Osteoblast (primary cell): ENCODE data around the gene OR5I1. TPM values are rescaled to one million over a fixed set of nuclear protein-coding genes. Genes with fewer than 3 reads are reported as not detected.

Source experiments
- DNase-seq: peaks from one replicate; pipeline ENCODE4 v3.0.0; 2011; ENCODE audit warnings: low spot score, mixed read lengths; ENCODE audit not compliant: insufficient read length; ENCODE audit errors: missing footprints
- H2AFZ ChIP-seq: 2 replicates; pipeline ENCODE4 v1.6.0; 2011; ENCODE audit warnings: mild to moderate bottlenecking, low read length
- H3K27ac ChIP-seq: 2 replicates; pipeline ENCODE4 v1.5.1; 2011; ENCODE audit warnings: mild to moderate bottlenecking, low read depth, low read length, moderate library complexity
- H3K27me3 ChIP-seq: 2 replicates; pipeline ENCODE4 v1.6.0; 2012; ENCODE audit warnings: mild to moderate bottlenecking, control low read depth, inconsistent platforms, low read length, moderate library complexity; ENCODE audit not compliant: insufficient read depth
- H3K36me3 ChIP-seq: 2 replicates; pipeline ENCODE4 v1.5.1; 2011; ENCODE audit warnings: mild to moderate bottlenecking, low read length, control low read depth, moderate library complexity; ENCODE audit not compliant: insufficient read depth
- H3K4me1 ChIP-seq: 2 replicates; pipeline ENCODE4 v1.5.1; 2011; ENCODE audit warnings: mild to moderate bottlenecking, low read length, control low read depth, moderate library complexity; ENCODE audit not compliant: insufficient read depth
- H3K4me2 ChIP-seq: 2 replicates; pipeline ENCODE4 v1.6.0; 2011; ENCODE audit warnings: mild to moderate bottlenecking, low read length; ENCODE audit not compliant: insufficient read depth
- H3K4me3 ChIP-seq: fragments of 200-600 bp; sonication (generic); 3 replicates; pipeline ENCODE4 v1.5.1; 2012; ENCODE audit warnings: mild to moderate bottlenecking, low read length, inconsistent platforms; ENCODE audit not compliant: insufficient read depth
- H3K79me2 ChIP-seq: 2 replicates; pipeline ENCODE4 v1.6.0; 2012; ENCODE audit warnings: mild to moderate bottlenecking, low read length, control low read depth, inconsistent platforms; ENCODE audit not compliant: insufficient read depth
- H3K9me3 ChIP-seq: 2 replicates; pipeline ENCODE4 v1.5.1; 2011; ENCODE audit warnings: low read depth, low read length, control low read depth
- H4K20me1 ChIP-seq: 2 replicates; pipeline ENCODE4 v1.6.0; 2012; ENCODE audit warnings: mild to moderate bottlenecking, low read length, control low read depth; ENCODE audit not compliant: insufficient read depth
- CTCF ChIP-seq: IDR thresholded peaks from 2 replicates; pipeline ENCODE4 v1.5.1; 2011; ENCODE audit warnings: mild to moderate bottlenecking, low read depth, low read length, moderate library complexity; ENCODE audit errors: extremely low read depth
- total RNA-seq: library from RNA; depleted of rRNA; stranded (reverse); fragments of >200 nt; gene quantifications from 2 replicates; pipeline ENCODE4 v1.2.3, GENCODE V29; 2012

The OR5I1 gene
- not detected in 2 replicates for total RNA-seq

GRCh38 chr11:55936300-55936699, at the start of gene OR5I1:
OR5I1 (minus strand) TSS chr11:55936400; CDS start chr11:55936400, 0 bp downstream.
- Histone ChIP-seq H4K20me1 (no peaks in the 10 kb centered on the region), H3K9me3 (peaks cover 2% of the 10 kb centered on the region), H3K27me3 (no peaks in the 10 kb centered on the region), H3K4me3 (no peak within 1 kb of the TSS), H3K27ac (no peak within 1 kb of the TSS), H3K4me2 (no peak within 1 kb of the TSS), H2AFZ (no peak within 1 kb of the TSS), H3K36me3 (no peaks in the 10 kb centered on the region), H3K4me1 (no peaks in the 10 kb centered on the region), H3K79me2 (no peaks in the 10 kb centered on the region)
- TF ChIP-seq CTCF: no peak
- no peak for DNase-seq

- no peaks in the 10 kb centered on the region for H3K36me3 ChIP-seq
- no peaks in the 10 kb centered on the region for H3K27me3 ChIP-seq
- H3K4me1 ChIP-seq: no peaks in the 10 kb centered on the region
- no peak overlapping the region for H2AFZ ChIP-seq
- H3K79me2 ChIP-seq: no peaks in the 10 kb centered on the region
- H3K27ac ChIP-seq: no peak overlapping the region
- no peaks in the 10 kb centered on the region for H4K20me1 ChIP-seq
- TF ChIP-seq CTCF: no peak
- H3K4me2 ChIP-seq: no peak overlapping the region
- H3K9me3 ChIP-seq: no peaks in the 10 kb centered on the region
- H3K4me3 ChIP-seq: no peak overlapping the region
- DNase-seq: no peak
These were observed 34.7 kb upstream of the OR5I1 start for GRCh38 chr11:55970935-55971334.

GRCh38 chr11:55969845-55970244, 33.6 kb upstream of the OR5I1 start, which contains the start of gene OR10AG1:
OR10AG1 (minus strand) TSS chr11:55969945; CDS start chr11:55969907, 38 bp downstream.
- Histone ChIP-seq H4K20me1 (no peaks in the 10 kb centered on the region), H3K27ac (no peak within 1 kb of the TSS)

GRCh38 chr11:55967914-55968313, 31.7 kb upstream of the OR5I1 start:
- no peaks in the 10 kb centered on the region for H3K4me1 ChIP-seq
- no peak overlapping the region for H3K4me2 ChIP-seq
- TF ChIP-seq CTCF: no peak
- no peak overlapping the region for H2AFZ ChIP-seq
- no peak for DNase-seq
- no peaks in the 10 kb centered on the region for H3K9me3 ChIP-seq
- no peaks in the 10 kb centered on the region for H3K36me3 ChIP-seq
- H4K20me1 ChIP-seq: no peaks in the 10 kb centered on the region
- H3K27ac ChIP-seq: no peak overlapping the region
- H3K79me2 ChIP-seq: no peaks in the 10 kb centered on the region
- H3K4me3 ChIP-seq: no peak overlapping the region
- H3K27me3 ChIP-seq: no peaks in the 10 kb centered on the region

More at GRCh38 chr11:55969845-55970244, 33.6 kb upstream of the OR5I1 start, which contains the start of gene OR10AG1:
- Histone ChIP-seq H3K27me3 (no peaks in the 10 kb centered on the region), H3K4me1 (no peaks in the 10 kb centered on the region), H3K79me2 (no peaks in the 10 kb centered on the region), H3K36me3 (no peaks in the 10 kb centered on the region), H3K4me3 (no peak within 1 kb of the TSS), H3K9me3 (no peaks in the 10 kb centered on the region), H2AFZ (no peak within 1 kb of the TSS), H3K4me2 (no peak within 1 kb of the TSS)
- TF ChIP-seq CTCF: no peak
- no peak for DNase-seq
